Measurements from ENCODE around the gene SLC35D1.
A peak's percentile ranks its signal among the peaks of the same experiment; 100 is the strongest.

The SLC35D1 gene

GRCh38 chr1:67043366-67043765 is 10.6 kb downstream of the SLC35D1 start:
- no peak for DNase-seq

- no peak for DNase-seq
Measured at GRCh38 chr1:67041841-67042503, 12.0 kb downstream of the SLC35D1 start.

GRCh38 chr1:67040405-67040804 is 13.5 kb downstream of the SLC35D1 start:
- no peak for DNase-seq

- no peak for DNase-seq
Measured at GRCh38 chr1:67031859-67032247, 22.1 kb downstream of the SLC35D1 start.

- no peak for DNase-seq
Measured at GRCh38 chr1:67031121-67031858, 22.7 kb downstream of the SLC35D1 start.

- no peak for DNase-seq
Measured at GRCh38 chr1:67029472-67029871, 24.5 kb downstream of the SLC35D1 start.

- no peak for DNase-seq
Measured at GRCh38 chr1:67020765-67021164, 33.2 kb downstream of the SLC35D1 start.

- no peak for DNase-seq
Measured at GRCh38 chr1:67020304-67020703, 33.6 kb downstream of the SLC35D1 start.

- DNase-seq = no peak
Measured at GRCh38 chr1:67019600-67020136, 34.3 kb downstream of the SLC35D1 start.

- DNase-seq = no peak
Measured at GRCh38 chr1:67019121-67019520, 34.8 kb downstream of the SLC35D1 start.

GRCh38 chr1:67018574-67018973 is 35.4 kb downstream of the SLC35D1 start:
- no peak for DNase-seq

- no peak for DNase-seq
Measured at GRCh38 chr1:67013573-67013972, 40.4 kb downstream of the SLC35D1 start.

GRCh38 chr1:67009792-67010191 is 44.2 kb downstream of the SLC35D1 start:
- no peak for DNase-seq

- peak; percentile 51 for DNase-seq
Measured at GRCh38 chr1:67005068-67005467, 48.9 kb downstream of the SLC35D1 start.

- peak; percentile 88 for DNase-seq
Measured at GRCh38 chr1:67004176-67004575, 49.8 kb downstream of the SLC35D1 start.

- DNase-seq = no peak
Measured at GRCh38 chr1:67001682-67002425, 52.1 kb downstream of the SLC35D1 start.

- DNase-seq = no peak
Measured at GRCh38 chr1:66999640-67000400, 54.1 kb downstream of the SLC35D1 start.

GRCh38 chr1:66998972-66999371 is 55.0 kb downstream of the SLC35D1 start:
- no peak for DNase-seq

GRCh38 chr1:66996018-66996682 is 57.8 kb downstream of the SLC35D1 start:
- peak; percentile 62 for DNase-seq

GRCh38 chr1:66993076-66993475 is 60.9 kb downstream of the SLC35D1 start:
- no peak for DNase-seq

GRCh38 chr1:66985835-66986234 is 68.1 kb downstream of the SLC35D1 start:
- no peak for DNase-seq

- DNase-seq = no peak
Measured at GRCh38 chr1:66984491-66984890, 69.5 kb downstream of the SLC35D1 start.
